ENCODE measurements around the gene RAB36. TPM values are rescaled to one million over a fixed set of nuclear protein-coding genes. Genes with fewer than 3 reads are reported as not detected.

Gene RAB36
- total RNA-seq, 4 donors from 2014 or later, result 0.35 to 0.55 TPM; not detected in 2

DNA sequence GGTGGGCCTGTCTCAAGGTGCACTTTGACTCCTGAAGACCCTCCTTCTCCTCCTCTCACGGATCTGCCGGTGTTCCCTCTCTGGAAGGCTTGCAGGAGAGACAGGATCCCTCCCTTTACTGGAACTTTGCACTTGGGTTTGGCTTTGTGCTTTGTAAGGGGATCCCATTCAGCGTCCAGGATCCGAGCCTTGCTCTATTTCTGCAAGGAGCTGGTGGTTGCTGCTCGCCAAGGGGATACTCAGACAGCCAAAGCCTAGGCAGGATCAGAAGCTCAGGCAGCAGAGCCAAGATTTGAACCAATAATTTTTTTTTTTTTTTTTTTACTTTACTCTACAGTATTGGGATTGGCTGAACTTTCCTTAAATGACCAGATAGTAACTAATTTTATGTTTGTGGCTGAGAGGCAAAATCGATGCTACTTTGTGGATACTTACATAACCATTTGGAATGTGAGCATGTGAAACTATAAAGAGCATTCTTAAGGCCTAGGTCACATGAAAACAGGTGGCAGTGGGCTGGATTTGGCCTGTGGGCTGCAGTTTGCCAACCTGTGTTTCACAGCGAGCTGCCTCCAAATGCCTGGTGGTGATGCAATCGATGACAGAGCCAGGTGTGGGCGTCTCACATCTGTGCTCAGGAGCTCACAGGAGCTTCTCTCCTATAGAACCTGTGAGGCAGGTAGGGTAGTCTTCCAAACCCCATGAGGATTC lies 60.2 kb downstream of the RAB36 start:
- intact Hi-C loops (cut with DNase I; ENCODE audit: low total_unique reads) (no loop called here), in situ Hi-C loops (cut with MboI; ENCODE audit: low sequenced_read_pairs in 4 of 4) (no loop called here)
- Histone ChIP-seq H3K27ac (no peak overlapping the region), H3K4me1 (peaks cover 26 to 27% of the 10 kb centered on the region in 2 donors), H3K4me3 (no peak overlapping the region), H3K9me3 (no peaks in the 10 kb centered on the region), H3K36me3 (no peaks in the 10 kb centered on the region), H3K27me3 (no peaks in the 10 kb centered on the region)
- ATAC-seq, result peak; percentile 37 to 39
- no peak for DNase-seq
- TF ChIP-seq CTCF (IDR thresholded peaks at IDR 0.05 in 4 of 5, conservative IDR thresholded peaks at IDR 0.05 in 1 of 5), result no peak
- no peak for TF ChIP-seq POLR2A (IDR thresholded peaks at IDR 0.05)

- Histone ChIP-seq H3K27ac (no peak overlapping the region), H3K4me3 (no peak overlapping the region), H3K9me3 (no peaks in the 10 kb centered on the region), H3K4me1 (peaks cover 31 to 33% of the 10 kb centered on the region in 2 donors), H3K36me3 (no peaks in the 10 kb centered on the region), H3K27me3 (no peaks in the 10 kb centered on the region)
- TF ChIP-seq POLR2A (IDR thresholded peaks at IDR 0.05), result no peak
- no peak for TF ChIP-seq CTCF (IDR thresholded peaks at IDR 0.05 in 4 of 5, conservative IDR thresholded peaks at IDR 0.05 in 1 of 5)
- ATAC-seq, result no peak
- in situ Hi-C loops (cut with MboI; ENCODE audit: low sequenced_read_pairs in 4 of 4) (no loop called here), intact Hi-C loops (cut with DNase I; ENCODE audit: low total_unique reads) (no loop called here)
- no peak for DNase-seq
Observed at GRCh38 chr22:23206915-23207314, 61.6 kb downstream of the RAB36 start.

DNA sequence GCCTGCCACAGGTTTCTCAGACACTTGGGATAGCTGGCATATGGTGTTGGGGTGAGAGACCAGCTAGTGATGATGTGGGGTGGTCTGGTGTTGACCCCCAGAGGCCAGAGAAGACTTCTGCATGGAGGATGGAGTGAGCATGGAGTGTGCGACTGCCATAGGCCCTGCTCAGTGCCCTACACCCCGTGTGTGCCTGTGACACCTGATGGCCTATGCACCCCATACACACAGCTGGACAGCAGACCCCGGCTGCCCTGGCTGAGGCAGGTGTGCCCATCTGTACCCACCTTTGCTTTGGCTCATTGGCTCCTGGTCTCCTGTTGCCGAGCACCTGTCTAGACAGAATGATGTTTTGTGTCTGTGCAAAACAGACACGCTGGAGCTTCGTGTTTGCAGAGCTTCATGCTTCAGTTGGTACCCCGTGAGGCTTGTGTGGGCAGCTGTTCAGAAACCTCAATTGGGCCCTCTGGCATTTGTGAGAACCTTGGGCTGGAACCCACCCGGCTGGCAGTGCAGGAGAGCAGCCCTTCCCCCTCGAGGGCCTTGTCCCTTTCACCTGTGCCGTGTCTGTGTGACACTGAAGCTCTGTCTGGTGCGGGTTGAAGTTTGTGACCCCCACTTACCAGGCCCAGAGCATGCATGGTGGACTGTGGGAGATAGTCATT lies 62.6 kb downstream of the RAB36 start:
- no peak overlapping the region for H3K27ac ChIP-seq
- H3K4me1 ChIP-seq, result peaks cover 41 to 43% of the 10 kb centered on the region in 2 donors
- in situ Hi-C loops (cut with MboI; ENCODE audit: low sequenced_read_pairs in 4 of 4), result no loop called here
- H3K36me3 ChIP-seq, result no peaks in the 10 kb centered on the region
- intact Hi-C loops (cut with DNase I; ENCODE audit: low total_unique reads), result no loop called here
- DNase-seq, result no peak
- no peaks in the 10 kb centered on the region for H3K27me3 ChIP-seq
- no peak for TF ChIP-seq POLR2A (IDR thresholded peaks at IDR 0.05)
- no peak for TF ChIP-seq CTCF (IDR thresholded peaks at IDR 0.05 in 4 of 5, conservative IDR thresholded peaks at IDR 0.05 in 1 of 5)
- no peak overlapping the region for H3K4me3 ChIP-seq
- no peaks in the 10 kb centered on the region for H3K9me3 ChIP-seq
- no peak for ATAC-seq

GRCh38 chr22:23210428-23211170 lies 65.3 kb downstream of the RAB36 start:
- no peak overlapping the region for H3K27ac ChIP-seq
- intact Hi-C loops (cut with DNase I; ENCODE audit: low total_unique reads), result no loop called here
- no peak overlapping the region for H3K4me3 ChIP-seq
- peaks cover 31 to 37% of the 10 kb centered on the region in 2 donors for H3K4me1 ChIP-seq
- no peaks in the 10 kb centered on the region for H3K36me3 ChIP-seq
- in situ Hi-C loops (cut with MboI; ENCODE audit: low sequenced_read_pairs in 4 of 4), result no loop called here
- ATAC-seq, result no peak
- peaks cover 0 to 4% (median 0%) of the 10 kb centered on the region in 3 donors for H3K27me3 ChIP-seq
- no peak for TF ChIP-seq CTCF (IDR thresholded peaks at IDR 0.05 in 4 of 5, conservative IDR thresholded peaks at IDR 0.05 in 1 of 5)
- TF ChIP-seq POLR2A (IDR thresholded peaks at IDR 0.05), result no peak
- DNase-seq, result no peak
- no peaks in the 10 kb centered on the region for H3K9me3 ChIP-seq

All from gastrocnemius medialis (tissue), 4 donors.